GM19372 (cell line): Measurements from ENCODE around the gene FLRT2.

Experiments
- ATAC-seq: cut with Tn5 transposase; IDR thresholded peaks from one replicate; pipeline ENCODE4 v1.9.1; 2021; ENCODE audit warnings: mild to moderate bottlenecking, low read depth, moderate library complexity; ENCODE audit not compliant: unreplicated experiment

Gene FLRT2

GRCh38 chr14:85530626-85531025 lies 682 bp downstream of the FLRT2 start:
- ATAC-seq, result no peak

GRCh38 chr14:85531141-85531586 lies 1.2 kb downstream of the FLRT2 start:
- no peak for ATAC-seq

GRCh38 chr14:85531587-85532373 lies 1.8 kb downstream of the FLRT2 start:
- no peak for ATAC-seq

- ATAC-seq, result no peak
These were observed 2.6 kb downstream of the FLRT2 start for GRCh38 chr14:85532374-85533022.

GRCh38 chr14:85533023-85533860 lies 3.3 kb downstream of the FLRT2 start:
- no peak for ATAC-seq

- ATAC-seq, result no peak
These were observed 3.9 kb downstream of the FLRT2 start for GRCh38 chr14:85533861-85534291.

- no peak for ATAC-seq
These were observed 4.7 kb downstream of the FLRT2 start for GRCh38 chr14:85534458-85535293.

GRCh38 chr14:85535321-85535720 lies 5.4 kb downstream of the FLRT2 start:
- no peak for ATAC-seq

GRCh38 chr14:85535991-85536832 lies 6.3 kb downstream of the FLRT2 start:
- ATAC-seq, result no peak

- ATAC-seq, result no peak
These were observed 6.9 kb downstream of the FLRT2 start for GRCh38 chr14:85536833-85537190.

- ATAC-seq, result no peak
These were observed 7.6 kb downstream of the FLRT2 start for GRCh38 chr14:85537526-85537925.

- ATAC-seq, result no peak
These were observed 8.7 kb downstream of the FLRT2 start for GRCh38 chr14:85538636-85539035.

GRCh38 chr14:85539510-85539909 lies 9.6 kb downstream of the FLRT2 start:
- ATAC-seq, result no peak

GRCh38 chr14:85542623-85543022 lies 12.7 kb downstream of the FLRT2 start:
- no peak for ATAC-seq

- ATAC-seq, result no peak
These were observed 15.8 kb downstream of the FLRT2 start for GRCh38 chr14:85545738-85546137.

GRCh38 chr14:85546390-85546789 lies 16.4 kb downstream of the FLRT2 start:
- no peak for ATAC-seq

- ATAC-seq, result no peak
These were observed 19.8 kb downstream of the FLRT2 start for GRCh38 chr14:85549697-85550096.

- ATAC-seq, result no peak
These were observed 24.2 kb downstream of the FLRT2 start for GRCh38 chr14:85554106-85554505.

- ATAC-seq, result no peak
These were observed 26.3 kb downstream of the FLRT2 start for GRCh38 chr14:85556267-85556666.
